Measurements from ENCODE around the gene DENND6B.

Gene DENND6B

DNA sequence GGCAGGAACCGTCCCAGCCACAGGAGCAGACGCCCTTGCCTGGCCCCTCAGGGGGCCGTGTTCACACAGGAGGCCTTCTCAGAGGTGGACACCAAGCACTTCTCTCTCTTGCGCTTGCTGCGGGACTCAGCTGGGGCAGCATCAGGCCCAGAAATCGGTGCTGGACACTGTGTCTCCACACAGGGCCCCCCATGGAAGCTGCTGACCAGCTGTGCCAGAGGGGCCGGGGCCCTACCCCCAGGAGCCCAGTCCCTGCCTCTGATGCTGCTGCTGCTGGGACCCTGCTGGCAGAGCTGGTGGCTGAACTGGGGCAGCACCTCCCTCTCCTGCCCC is 23.3 kb downstream of the DENND6B start:
- no peak overlapping the region for H2AFZ ChIP-seq (ENCODE audit: low read depth, low read length)
- peak overlapping the region; percentile 92 for H3K27ac ChIP-seq (ENCODE audit: low read length)
- no peaks in the 10 kb centered on the region for H3K9me3 ChIP-seq (ENCODE audit: insufficient read depth, low read length)
- peak overlapping the region; percentile 71; the same call in 1 of the 2 replicates for H3K9ac ChIP-seq (ENCODE audit: low read length)
- peak overlapping the region; percentile 68 for H3K4me3 ChIP-seq (ENCODE audit: low read length)
- H3K27me3 ChIP-seq (ENCODE audit: low read depth, low read length): no peaks in the 10 kb centered on the region
- H3K4me2 ChIP-seq (ENCODE audit: low read length): peak overlapping the region; percentile 90
- H4K20me1 ChIP-seq (ENCODE audit: insufficient read depth, low read length): peaks cover 37% of the 10 kb centered on the region
- TF ChIP-seq EZH2phosphoT487 (IDR thresholded peaks at IDR 0.05; ENCODE audit: low read depth): no peak
- TF ChIP-seq, protein P1, sequence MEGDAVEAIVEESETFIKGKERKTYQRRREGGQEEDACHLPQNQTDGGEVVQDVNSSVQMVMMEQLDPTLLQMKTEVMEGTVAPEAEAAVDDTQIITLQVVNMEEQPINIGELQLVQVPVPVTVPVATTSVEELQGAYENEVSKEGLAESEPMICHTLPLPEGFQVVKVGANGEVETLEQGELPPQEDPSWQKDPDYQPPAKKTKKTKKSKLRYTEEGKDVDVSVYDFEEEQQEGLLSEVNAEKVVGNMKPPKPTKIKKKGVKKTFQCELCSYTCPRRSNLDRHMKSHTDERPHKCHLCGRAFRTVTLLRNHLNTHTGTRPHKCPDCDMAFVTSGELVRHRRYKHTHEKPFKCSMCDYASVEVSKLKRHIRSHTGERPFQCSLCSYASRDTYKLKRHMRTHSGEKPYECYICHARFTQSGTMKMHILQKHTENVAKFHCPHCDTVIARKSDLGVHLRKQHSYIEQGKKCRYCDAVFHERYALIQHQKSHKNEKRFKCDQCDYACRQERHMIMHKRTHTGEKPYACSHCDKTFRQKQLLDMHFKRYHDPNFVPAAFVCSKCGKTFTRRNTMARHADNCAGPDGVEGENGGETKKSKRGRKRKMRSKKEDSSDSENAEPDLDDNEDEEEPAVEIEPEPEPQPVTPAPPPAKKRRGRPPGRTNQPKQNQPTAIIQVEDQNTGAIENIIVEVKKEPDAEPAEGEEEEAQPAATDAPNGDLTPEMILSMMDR (IDR thresholded peaks at IDR 0.05; ENCODE audit: low read depth, low read length): no peak
- peaks cover 43% of the 10 kb centered on the region for H3K4me1 ChIP-seq (ENCODE audit: low read length)
- no peaks in the 10 kb centered on the region for H3K36me3 ChIP-seq (replicated peaks; ENCODE audit: low read depth, low read length)
- peaks cover 76% of the 10 kb centered on the region for H3K79me2 ChIP-seq (ENCODE audit: low read length)

DNA sequence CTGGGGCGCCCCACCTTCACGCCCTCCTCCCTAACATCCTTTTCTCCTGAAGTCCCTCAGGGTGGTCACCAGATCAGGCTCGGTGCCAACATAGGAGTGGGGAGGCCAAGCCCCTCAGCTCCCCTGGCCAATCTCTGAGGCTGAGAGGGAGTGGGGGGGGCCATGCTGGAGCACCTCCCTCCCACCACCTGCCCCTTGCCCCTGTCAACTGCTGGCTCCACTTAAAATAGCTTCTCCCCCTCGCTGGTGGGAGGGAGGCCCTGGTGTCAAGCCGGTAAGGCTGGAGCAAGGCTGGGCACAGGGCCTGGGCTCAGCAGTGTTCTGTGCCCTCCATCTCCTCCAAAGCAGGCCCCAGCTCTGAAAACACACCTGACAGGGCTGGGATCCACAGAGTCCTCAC is 24.2 kb downstream of the DENND6B start:
- no peaks in the 10 kb centered on the region for H3K9me3 ChIP-seq (ENCODE audit: insufficient read depth, low read length)
- peaks cover 46% of the 10 kb centered on the region for H4K20me1 ChIP-seq (ENCODE audit: insufficient read depth, low read length)
- H2AFZ ChIP-seq (ENCODE audit: low read depth, low read length): no peak overlapping the region
- no peaks in the 10 kb centered on the region for H3K36me3 ChIP-seq (replicated peaks; ENCODE audit: low read depth, low read length)
- H3K4me1 ChIP-seq (ENCODE audit: low read length): peaks cover 40% of the 10 kb centered on the region
- peak overlapping the region; percentile 90; the same call in 1 of the 2 replicates for H3K4me2 ChIP-seq (ENCODE audit: low read length)
- H3K9ac ChIP-seq (ENCODE audit: low read length): no peak overlapping the region
- H3K4me3 ChIP-seq (ENCODE audit: low read length): no peak overlapping the region
- H3K27me3 ChIP-seq (ENCODE audit: low read depth, low read length): no peaks in the 10 kb centered on the region
- H3K79me2 ChIP-seq (ENCODE audit: low read length): peaks cover 85% of the 10 kb centered on the region
- H3K27ac ChIP-seq (ENCODE audit: low read length): no peak overlapping the region; the same call in 1 of the 2 replicates
- no peak for TF ChIP-seq EZH2phosphoT487 (IDR thresholded peaks at IDR 0.05; ENCODE audit: low read depth)

DNA sequence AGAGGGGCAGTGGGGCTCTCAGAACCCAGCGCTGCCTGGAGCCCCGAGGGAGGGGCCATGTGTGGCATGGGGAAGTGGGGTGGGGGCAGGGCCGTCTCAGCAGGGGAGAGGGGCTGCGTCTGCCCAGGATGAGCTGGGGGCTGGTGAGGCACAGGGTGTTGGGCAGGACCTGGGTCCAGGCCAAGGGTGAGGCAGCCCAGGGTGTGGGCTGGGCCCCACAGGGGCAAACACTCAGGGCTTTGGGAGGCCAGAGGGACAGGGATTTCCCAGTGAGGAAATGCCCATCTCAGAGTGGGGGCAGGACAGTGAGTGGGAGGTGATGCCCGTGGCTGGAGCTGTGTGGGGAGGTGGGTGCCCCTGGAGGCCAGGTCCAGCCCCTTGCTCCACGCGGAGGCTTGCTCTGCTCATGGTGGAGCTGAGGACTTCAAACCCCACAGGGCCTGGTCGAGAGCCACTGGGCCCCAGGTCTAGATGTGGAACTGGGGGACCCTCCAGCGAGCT is 24.7 kb downstream of the DENND6B start:
- peaks cover 88% of the 10 kb centered on the region for H3K79me2 ChIP-seq (ENCODE audit: low read length)

DNA sequence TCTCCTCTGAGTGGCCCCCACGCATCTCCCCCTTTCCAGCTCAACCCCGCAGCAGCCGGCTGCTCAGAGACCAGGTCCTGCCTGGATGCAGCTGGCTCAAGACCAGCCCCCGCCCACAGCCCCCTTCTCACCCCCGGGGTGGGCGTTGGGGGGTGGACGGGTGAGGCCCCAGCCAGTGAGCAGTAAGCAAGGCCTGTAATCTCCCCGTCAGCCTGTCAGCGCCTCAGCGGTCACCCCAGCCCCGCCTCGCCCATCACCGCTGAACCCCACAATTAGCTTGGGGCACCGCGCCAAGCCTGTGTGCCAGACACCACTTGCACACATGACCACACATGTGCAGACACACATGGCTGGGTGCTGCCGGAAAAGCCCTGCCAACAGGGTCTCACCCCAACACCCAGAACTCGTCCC is 25.2 kb downstream of the DENND6B start:
- TF ChIP-seq, protein P1 (IDR thresholded peaks at IDR 0.05; ENCODE audit: low read depth, low read length): no peak
- TF ChIP-seq EZH2phosphoT487 (IDR thresholded peaks at IDR 0.05; ENCODE audit: low read depth): no peak
- H3K4me2 ChIP-seq (ENCODE audit: low read length): peak overlapping the region; percentile 90; the same call in 1 of the 2 replicates
- peaks cover 54% of the 10 kb centered on the region for H4K20me1 ChIP-seq (ENCODE audit: insufficient read depth, low read length)
- no peaks in the 10 kb centered on the region for H3K27me3 ChIP-seq (ENCODE audit: low read depth, low read length)
- H3K27ac ChIP-seq (ENCODE audit: low read length): no peak overlapping the region
- no peaks in the 10 kb centered on the region for H3K9me3 ChIP-seq (ENCODE audit: insufficient read depth, low read length)
- peaks cover 88% of the 10 kb centered on the region for H3K79me2 ChIP-seq (ENCODE audit: low read length)
- no peaks in the 10 kb centered on the region for H3K36me3 ChIP-seq (replicated peaks; ENCODE audit: low read depth, low read length)
- H3K4me3 ChIP-seq (ENCODE audit: low read length): no peak overlapping the region
- peaks cover 40% of the 10 kb centered on the region for H3K4me1 ChIP-seq (ENCODE audit: low read length)
- no peak overlapping the region for H3K9ac ChIP-seq (ENCODE audit: low read length)
- H2AFZ ChIP-seq (ENCODE audit: low read depth, low read length): no peak overlapping the region

More for the DNA sequence above, 24.7 kb downstream of the DENND6B start:
- Histone ChIP-seq H3K27me3 (ENCODE audit: low read depth, low read length) (no peaks in the 10 kb centered on the region), H3K36me3 (replicated peaks; ENCODE audit: low read depth, low read length) (no peaks in the 10 kb centered on the region), H3K4me2 (ENCODE audit: low read length) (peak overlapping the region; percentile 90), H3K9me3 (ENCODE audit: insufficient read depth, low read length) (no peaks in the 10 kb centered on the region), H3K4me3 (ENCODE audit: low read length) (no peak overlapping the region), H3K9ac (ENCODE audit: low read length) (no peak overlapping the region), H4K20me1 (ENCODE audit: insufficient read depth, low read length) (peaks cover 51% of the 10 kb centered on the region), H3K27ac (ENCODE audit: low read length) (no peak overlapping the region), H2AFZ (ENCODE audit: low read depth, low read length) (no peak overlapping the region), H3K4me1 (ENCODE audit: low read length) (peaks cover 40% of the 10 kb centered on the region)
- TF ChIP-seq, protein P1 (IDR thresholded peaks at IDR 0.05; ENCODE audit: low read depth, low read length): no peak
